Measurements from ENCODE around the gene LCE1F. TPM values are rescaled to one million over a fixed set of nuclear protein-coding genes. Genes with fewer than 3 reads are reported as not detected.

LCE1F gene, protein sequence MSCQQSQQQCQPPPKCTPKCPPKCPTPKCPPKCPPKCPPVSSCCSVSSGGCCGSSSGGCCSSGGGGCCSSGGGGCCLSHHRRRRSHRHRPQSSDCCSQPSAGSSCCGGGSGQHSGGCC
- not detected in 2 replicates for polyA plus RNA-seq (2013)

DNA sequence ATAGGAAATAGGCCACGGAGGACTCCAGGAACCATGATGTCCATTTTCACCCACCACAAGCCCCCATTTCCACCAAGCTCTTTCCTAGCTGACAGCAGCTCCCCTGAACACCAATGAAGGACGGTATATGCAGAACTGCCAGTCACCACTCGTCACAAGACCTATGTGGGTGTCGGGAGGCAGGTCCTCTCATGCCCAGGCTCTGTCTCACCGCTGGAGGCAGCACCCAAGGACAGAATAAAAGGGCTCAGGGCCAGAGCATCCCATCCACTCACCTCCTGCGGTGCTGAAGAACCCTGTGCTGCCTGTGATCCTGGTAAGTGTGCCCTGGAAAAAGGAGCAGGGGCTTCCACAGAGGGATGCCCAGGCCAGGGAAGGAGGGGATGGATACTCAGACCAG, at the start of gene LCE1F:
Gene LCE1F (plus strand): TSS at position 266 of the 400 bp plus-strand sequence. CDS start 1,232 bp downstream, outside the sequence.
- no peak within 1 kb of the TSS for H2AFZ ChIP-seq (ENCODE audit: insufficient read depth, low read length, poor library complexity)
- H3K23ac ChIP-seq (ENCODE audit: low read length) = no peak within 1 kb of the TSS
- no peak for DNase-seq
- no peak within 1 kb of the TSS for H3K9ac ChIP-seq (ENCODE audit: low read length)
- H2BK12ac ChIP-seq (ENCODE audit: low read length) = no peak within 1 kb of the TSS
- H4K91ac ChIP-seq (ENCODE audit: low read depth, low read length) = no peak within 1 kb of the TSS
- no peak within 1 kb of the TSS for H3K4me3 ChIP-seq (ENCODE audit: low read depth, low read length)
- no peaks in the 10 kb centered on the region for H3K4me1 ChIP-seq (ENCODE audit: control insufficient read depth in 1 of 2, insufficient read depth in 2 of 2, low read length in 2 of 2)
- no peak within 1 kb of the TSS for H2BK5ac ChIP-seq (ENCODE audit: low read depth, low read length, poor library complexity)
- H3K27ac ChIP-seq (ENCODE audit: low read depth, low read length) = no peak within 1 kb of the TSS
- H4K8ac ChIP-seq (ENCODE audit: low read depth, low read length) = no peak within 1 kb of the TSS
- H3K4ac ChIP-seq (ENCODE audit: low read depth, low read length) = no peak within 1 kb of the TSS
- no peak within 1 kb of the TSS for H3K14ac ChIP-seq (ENCODE audit: low read length)
- H4K12ac ChIP-seq (ENCODE audit: low read depth, low read length) = no peak within 1 kb of the TSS
- WGBS (ENCODE audit: extremely low coverage, insufficient coverage, insufficient read length) = no CpG with 5 or more reads among the region's 6 CpGs
- H3K9me3 ChIP-seq (ENCODE audit: insufficient read depth, low read depth, low read length) = peaks cover 13% of the 10 kb centered on the region
- no peaks in the 10 kb centered on the region for H3K79me1 ChIP-seq (ENCODE audit: low read length)
- no peaks in the 10 kb centered on the region for H3K36me3 ChIP-seq (ENCODE audit: control insufficient read depth in 1 of 2, insufficient read depth in 2 of 2, low read length in 2 of 2)
- no peak within 1 kb of the TSS for H3K18ac ChIP-seq (ENCODE audit: low read length)
- H3K27me3 ChIP-seq (ENCODE audit: insufficient read depth, low read length) = no peaks in the 10 kb centered on the region
- no peak within 1 kb of the TSS for H3K4me2 ChIP-seq (ENCODE audit: low read length)
- H2AK5ac ChIP-seq (ENCODE audit: low read length) = no peak within 1 kb of the TSS
- H2BK120ac ChIP-seq (ENCODE audit: insufficient read depth, low read length, poor library complexity) = no peak within 1 kb of the TSS
- no peaks in the 10 kb centered on the region for H3K79me2 ChIP-seq (ENCODE audit: control insufficient read depth, insufficient read depth, low read length, poor library complexity)

DNA sequence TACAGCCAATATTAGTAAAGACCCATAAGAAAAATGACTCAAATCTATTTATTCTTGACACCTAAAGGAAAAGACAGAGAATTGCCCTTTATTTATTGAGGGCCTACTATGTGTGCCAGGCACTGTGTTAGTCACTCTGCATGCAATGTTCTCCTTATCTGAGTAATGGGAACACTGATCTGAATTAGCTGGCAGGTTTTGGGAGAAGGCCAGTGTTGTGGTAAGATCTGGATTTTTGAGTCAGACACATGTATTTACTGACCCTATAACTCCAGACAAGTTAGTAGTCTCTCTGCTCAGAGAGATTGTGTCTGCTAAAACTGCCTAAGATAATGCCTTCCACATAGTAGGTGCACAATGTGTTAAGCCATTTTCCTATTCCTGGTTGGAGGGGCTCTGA, 49.7 kb upstream of the LCE1F start:
- H2AFZ ChIP-seq (ENCODE audit: insufficient read depth, low read length, poor library complexity) = no peak overlapping the region
- H3K4me3 ChIP-seq (ENCODE audit: low read depth, low read length) = no peak overlapping the region
- no peak overlapping the region for H2BK5ac ChIP-seq (ENCODE audit: low read depth, low read length, poor library complexity)
- no peaks in the 10 kb centered on the region for H3K4me1 ChIP-seq (ENCODE audit: control insufficient read depth in 1 of 2, insufficient read depth in 2 of 2, low read length in 2 of 2)
- no peak overlapping the region for H2BK12ac ChIP-seq (ENCODE audit: low read length)
- no peak overlapping the region for H3K27ac ChIP-seq (ENCODE audit: low read depth, low read length)
- H3K4ac ChIP-seq (ENCODE audit: low read depth, low read length) = no peak overlapping the region
- H3K9ac ChIP-seq (ENCODE audit: low read length) = no peak overlapping the region
- no peak overlapping the region for H4K12ac ChIP-seq (ENCODE audit: low read depth, low read length)
- no peak for DNase-seq
- H3K27me3 ChIP-seq (ENCODE audit: insufficient read depth, low read length) = no peaks in the 10 kb centered on the region
- no peaks in the 10 kb centered on the region for H3K79me1 ChIP-seq (ENCODE audit: low read length)
- no peak overlapping the region for H4K91ac ChIP-seq (ENCODE audit: low read depth, low read length)
- no peak overlapping the region for H3K23ac ChIP-seq (ENCODE audit: low read length)
- no peak overlapping the region for H3K18ac ChIP-seq (ENCODE audit: low read length)
- no peak overlapping the region for H2BK120ac ChIP-seq (ENCODE audit: insufficient read depth, low read length, poor library complexity)
- no peak overlapping the region for H2AK5ac ChIP-seq (ENCODE audit: low read length)
- no peaks in the 10 kb centered on the region for H3K36me3 ChIP-seq (ENCODE audit: control insufficient read depth in 1 of 2, insufficient read depth in 2 of 2, low read length in 2 of 2)
- no peak overlapping the region for H3K14ac ChIP-seq (ENCODE audit: low read length)
- H4K8ac ChIP-seq (ENCODE audit: low read depth, low read length) = no peak overlapping the region
- no peaks in the 10 kb centered on the region for H3K79me2 ChIP-seq (ENCODE audit: control insufficient read depth, insufficient read depth, low read length, poor library complexity)
- no peak overlapping the region for H3K4me2 ChIP-seq (ENCODE audit: low read length)
- H3K9me3 ChIP-seq (ENCODE audit: insufficient read depth, low read depth, low read length) = peaks cover 19% of the 10 kb centered on the region

DNA sequence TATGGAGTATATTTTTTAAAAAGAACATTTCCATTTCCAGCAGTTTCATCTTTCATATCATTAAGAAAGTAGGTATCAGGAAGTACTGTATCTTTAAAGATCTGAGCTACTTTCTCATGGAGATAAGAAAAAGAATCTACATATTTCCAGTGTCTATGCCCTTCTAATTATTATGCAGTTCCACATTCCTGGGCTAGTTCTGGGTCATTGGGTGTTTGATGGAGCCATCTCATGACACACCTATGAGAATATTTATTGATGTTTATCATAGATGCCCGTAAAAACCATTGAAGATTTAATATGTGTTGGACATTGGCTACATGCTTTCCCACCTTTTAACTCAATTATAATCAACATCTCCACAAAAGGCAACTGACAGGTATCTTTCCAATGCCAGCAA, 46.0 kb upstream of the LCE1F start:
- H3K9ac ChIP-seq (ENCODE audit: low read length) = no peak overlapping the region
- no peaks in the 10 kb centered on the region for H3K27me3 ChIP-seq (ENCODE audit: insufficient read depth, low read length)
- H2BK120ac ChIP-seq (ENCODE audit: insufficient read depth, low read length, poor library complexity) = no peak overlapping the region
- no peak overlapping the region for H2AK5ac ChIP-seq (ENCODE audit: low read length)
- H3K27ac ChIP-seq (ENCODE audit: low read depth, low read length) = no peak overlapping the region
- no peak overlapping the region for H3K4ac ChIP-seq (ENCODE audit: low read depth, low read length)
- no peaks in the 10 kb centered on the region for H3K36me3 ChIP-seq (ENCODE audit: control insufficient read depth in 1 of 2, insufficient read depth in 2 of 2, low read length in 2 of 2)
- WGBS (ENCODE audit: extremely low coverage, insufficient coverage, insufficient read length) = no CpG with 5 or more reads among the region's 1 CpG
- peaks cover 14% of the 10 kb centered on the region for H3K9me3 ChIP-seq (ENCODE audit: insufficient read depth, low read depth, low read length)
- no peak overlapping the region for H4K8ac ChIP-seq (ENCODE audit: low read depth, low read length)
- no peak overlapping the region for H3K4me2 ChIP-seq (ENCODE audit: low read length)
- peak; percentile 67 to 88 for DNase-seq
- no peaks in the 10 kb centered on the region for H3K4me1 ChIP-seq (ENCODE audit: control insufficient read depth in 1 of 2, insufficient read depth in 2 of 2, low read length in 2 of 2)
- H4K91ac ChIP-seq (ENCODE audit: low read depth, low read length) = no peak overlapping the region
- H3K23ac ChIP-seq (ENCODE audit: low read length) = no peak overlapping the region
- no peak overlapping the region for H2AFZ ChIP-seq (ENCODE audit: insufficient read depth, low read length, poor library complexity)
- no peak overlapping the region for H2BK5ac ChIP-seq (ENCODE audit: low read depth, low read length, poor library complexity)
- H3K79me2 ChIP-seq (ENCODE audit: control insufficient read depth, insufficient read depth, low read length, poor library complexity) = no peaks in the 10 kb centered on the region
- H2BK12ac ChIP-seq (ENCODE audit: low read length) = no peak overlapping the region
- no peak overlapping the region for H4K12ac ChIP-seq (ENCODE audit: low read depth, low read length)
- H3K14ac ChIP-seq (ENCODE audit: low read length) = no peak overlapping the region
- no peak overlapping the region for H3K18ac ChIP-seq (ENCODE audit: low read length)
- no peak overlapping the region for H3K4me3 ChIP-seq (ENCODE audit: low read depth, low read length)
- H3K79me1 ChIP-seq (ENCODE audit: low read length) = no peaks in the 10 kb centered on the region

DNA sequence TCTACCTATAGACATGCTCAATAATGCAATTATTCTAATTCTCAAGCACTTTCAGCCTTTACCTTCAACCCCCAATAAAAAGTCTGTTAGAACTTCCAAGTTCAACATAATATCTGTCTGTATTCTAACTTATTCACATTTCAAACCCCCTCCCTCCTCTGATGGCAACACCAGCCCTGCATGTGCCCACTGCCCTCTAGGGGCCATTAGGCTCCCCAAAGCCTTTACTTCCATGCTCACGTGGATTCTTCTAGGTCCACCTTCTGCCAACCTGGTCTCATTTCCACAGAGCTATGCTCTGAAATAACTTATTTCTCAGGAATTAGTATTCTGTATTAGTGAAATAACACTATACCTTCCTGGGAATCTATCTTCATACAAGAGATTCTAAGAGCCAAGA, 39.3 kb upstream of the LCE1F start:
- H3K9ac ChIP-seq (ENCODE audit: low read length) = no peak overlapping the region
- H3K27me3 ChIP-seq (ENCODE audit: insufficient read depth, low read length) = no peaks in the 10 kb centered on the region
- H3K4ac ChIP-seq (ENCODE audit: low read depth, low read length) = no peak overlapping the region

More for the DNA sequence above, 39.3 kb upstream of the LCE1F start:
- no peak overlapping the region for H3K18ac ChIP-seq (ENCODE audit: low read length)
- no peak overlapping the region for H4K12ac ChIP-seq (ENCODE audit: low read depth, low read length)
- H3K4me2 ChIP-seq (ENCODE audit: low read length) = no peak overlapping the region
- no peak overlapping the region for H3K4me3 ChIP-seq (ENCODE audit: low read depth, low read length)
- H2BK12ac ChIP-seq (ENCODE audit: low read length) = no peak overlapping the region
- no peak overlapping the region for H3K14ac ChIP-seq (ENCODE audit: low read length)
- H2AFZ ChIP-seq (ENCODE audit: insufficient read depth, low read length, poor library complexity) = no peak overlapping the region
- H3K36me3 ChIP-seq (ENCODE audit: control insufficient read depth in 1 of 2, insufficient read depth in 2 of 2, low read length in 2 of 2) = no peaks in the 10 kb centered on the region
- H4K8ac ChIP-seq (ENCODE audit: low read depth, low read length) = no peak overlapping the region
- H3K27ac ChIP-seq (ENCODE audit: low read depth, low read length) = no peak overlapping the region
- no peaks in the 10 kb centered on the region for H3K4me1 ChIP-seq (ENCODE audit: control insufficient read depth in 1 of 2, insufficient read depth in 2 of 2, low read length in 2 of 2)
- no peak overlapping the region for H2BK120ac ChIP-seq (ENCODE audit: insufficient read depth, low read length, poor library complexity)
- no peak overlapping the region for H4K91ac ChIP-seq (ENCODE audit: low read depth, low read length)
- H2BK5ac ChIP-seq (ENCODE audit: low read depth, low read length, poor library complexity) = no peak overlapping the region
- no peaks in the 10 kb centered on the region for H3K79me1 ChIP-seq (ENCODE audit: low read length)
- WGBS (ENCODE audit: extremely low coverage, insufficient coverage, insufficient read length) = no CpG with 5 or more reads among the region's 1 CpG
- no peaks in the 10 kb centered on the region for H3K79me2 ChIP-seq (ENCODE audit: control insufficient read depth, insufficient read depth, low read length, poor library complexity)
- no peak overlapping the region for H2AK5ac ChIP-seq (ENCODE audit: low read length)
- no peak overlapping the region for H3K23ac ChIP-seq (ENCODE audit: low read length)
- H3K9me3 ChIP-seq (ENCODE audit: insufficient read depth, low read depth, low read length) = peaks cover 16% of the 10 kb centered on the region
- no peak for DNase-seq

Measured in trophoblast cell (in vitro differentiated cells and primary cell).